HG02885 (cell line): ENCODE measurements around the gene MCRS1.

ENCODE experiments used
- ATAC-seq: cut with Tn5 transposase; IDR thresholded peaks from one replicate; pipeline ENCODE4 v1.9.1; 2021; ENCODE audit warnings: mild to moderate bottlenecking; ENCODE audit not compliant: unreplicated experiment, poor library complexity

Gene MCRS1

DNA sequence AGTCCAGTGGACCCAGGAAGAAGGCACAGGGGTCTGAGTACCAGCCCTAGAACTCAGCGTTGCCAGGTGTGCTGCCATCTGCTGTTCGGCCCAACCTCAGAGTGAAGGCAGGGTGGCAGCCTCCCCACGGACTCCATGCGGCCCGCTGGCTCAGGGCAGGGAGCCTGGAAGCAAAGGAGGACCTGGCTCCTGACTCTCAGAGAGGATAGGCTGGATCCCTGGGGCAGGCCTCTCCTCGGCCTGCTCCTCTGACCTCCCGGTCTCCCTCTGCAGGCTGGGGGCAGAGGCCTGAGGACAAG lies 10.1 kb downstream of the MCRS1 start:
- no peak for ATAC-seq

DNA sequence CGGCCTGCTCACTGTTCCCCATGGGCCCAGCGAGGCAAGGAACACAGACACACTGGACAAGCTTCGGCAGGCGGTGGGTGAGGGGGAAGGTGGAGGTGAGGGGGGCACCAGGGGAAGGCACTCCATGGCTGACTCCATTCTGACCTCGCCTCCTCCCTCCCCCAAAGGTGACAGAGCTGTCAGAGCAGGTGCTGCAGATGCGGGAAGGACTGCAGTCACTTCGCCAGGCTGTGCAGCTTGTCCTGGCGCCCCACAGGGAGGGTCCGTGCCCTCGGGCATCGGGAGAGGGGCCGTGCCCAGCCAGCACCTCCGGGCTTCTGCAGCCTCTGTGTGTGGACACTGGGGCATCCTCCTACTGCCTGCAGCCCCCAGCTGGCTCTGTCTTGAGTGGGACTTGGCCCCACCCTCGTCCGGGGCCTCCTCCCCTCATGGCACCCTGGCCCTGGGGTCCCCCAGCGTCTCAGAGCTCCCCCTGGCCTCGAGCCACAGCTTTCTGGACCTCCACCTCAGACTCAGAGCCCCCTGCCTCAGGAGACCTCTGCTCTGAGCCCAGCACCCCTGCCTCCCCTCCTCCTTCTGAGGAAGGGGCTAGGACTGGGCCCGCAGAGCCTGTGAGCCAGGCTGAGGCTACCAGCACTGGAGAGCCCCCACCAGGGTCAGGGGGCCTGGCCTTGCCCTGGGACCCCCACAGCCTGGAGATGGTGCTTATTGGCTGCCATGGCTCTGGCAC lies 10.6 kb downstream of the MCRS1 start:
- ATAC-seq = no peak

DNA sequence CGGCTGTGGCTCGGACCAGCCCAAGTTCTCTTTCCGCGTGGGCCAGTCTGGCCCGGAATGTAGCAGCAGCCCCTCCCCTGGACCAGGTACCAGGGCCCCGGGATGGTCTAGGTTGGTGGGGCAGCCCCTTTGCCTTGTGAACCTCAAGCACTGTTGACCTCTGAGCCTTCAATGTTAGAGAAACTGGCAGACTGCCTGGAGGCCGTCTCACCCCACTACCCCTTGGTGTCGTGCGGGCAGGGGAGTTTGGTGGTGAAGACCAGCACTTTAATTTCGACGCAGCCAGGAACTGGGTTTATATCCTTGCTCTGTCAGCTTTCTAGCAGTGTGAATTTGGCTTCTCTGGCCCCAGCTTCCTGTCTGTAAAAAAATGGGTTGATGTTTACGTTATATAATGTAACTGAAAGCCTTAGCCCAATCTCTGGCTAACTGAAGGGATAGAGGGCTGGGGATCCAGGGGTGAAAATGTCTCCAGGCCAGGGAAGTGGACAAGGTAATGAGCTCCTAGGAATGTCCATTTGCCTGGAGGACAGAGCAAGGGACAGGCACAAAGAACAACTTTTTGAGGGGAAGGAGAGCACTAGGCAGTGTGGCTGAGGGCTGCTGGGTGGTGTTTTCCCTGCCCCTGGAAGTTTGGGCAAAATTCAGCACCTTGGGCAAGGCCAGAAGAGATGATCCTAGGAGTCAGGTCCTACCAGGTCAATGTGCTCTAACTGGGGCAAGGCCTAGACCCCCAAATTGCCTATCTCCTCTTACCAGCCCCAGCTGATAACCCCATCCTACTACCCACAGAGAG lies 11.4 kb downstream of the MCRS1 start:
- ATAC-seq = no peak

DNA sequence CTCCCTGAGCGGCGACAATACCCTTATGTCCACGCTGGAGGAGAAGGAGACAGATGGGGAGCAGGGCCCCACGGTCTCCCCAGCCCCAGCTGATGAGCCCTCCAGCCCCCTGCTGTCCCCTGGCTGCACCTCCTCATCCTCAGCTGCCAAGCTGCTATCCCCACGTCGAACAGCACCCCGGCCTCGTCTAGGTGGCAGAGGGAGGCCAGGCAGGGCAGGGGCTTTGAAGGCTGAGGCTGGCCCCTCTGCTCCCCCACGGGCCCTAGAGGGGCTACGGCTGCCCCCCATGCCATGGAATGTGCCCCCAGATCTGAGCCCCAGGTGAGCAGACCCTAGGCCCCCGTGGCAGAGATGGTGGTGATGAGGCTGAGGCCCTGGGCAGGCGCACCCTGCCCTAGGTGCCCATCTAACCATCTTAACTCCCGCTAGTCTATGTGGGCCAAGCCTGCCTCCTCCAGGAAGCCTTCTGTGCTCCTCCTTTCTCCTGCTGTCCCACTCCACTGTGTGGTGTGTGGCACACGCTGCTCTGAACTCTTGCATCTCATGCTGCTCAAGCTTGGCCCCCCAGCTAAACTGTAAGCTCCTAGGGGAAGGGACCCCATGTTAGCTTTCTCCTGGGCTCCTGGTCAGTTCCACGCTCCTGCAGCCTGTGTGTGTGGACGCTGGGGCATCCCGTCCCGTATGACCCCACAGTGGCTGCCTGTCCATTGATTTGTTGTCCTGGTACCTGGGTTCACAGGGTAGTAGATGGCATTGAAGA lies 12.1 kb downstream of the MCRS1 start:
- no peak for ATAC-seq

DNA sequence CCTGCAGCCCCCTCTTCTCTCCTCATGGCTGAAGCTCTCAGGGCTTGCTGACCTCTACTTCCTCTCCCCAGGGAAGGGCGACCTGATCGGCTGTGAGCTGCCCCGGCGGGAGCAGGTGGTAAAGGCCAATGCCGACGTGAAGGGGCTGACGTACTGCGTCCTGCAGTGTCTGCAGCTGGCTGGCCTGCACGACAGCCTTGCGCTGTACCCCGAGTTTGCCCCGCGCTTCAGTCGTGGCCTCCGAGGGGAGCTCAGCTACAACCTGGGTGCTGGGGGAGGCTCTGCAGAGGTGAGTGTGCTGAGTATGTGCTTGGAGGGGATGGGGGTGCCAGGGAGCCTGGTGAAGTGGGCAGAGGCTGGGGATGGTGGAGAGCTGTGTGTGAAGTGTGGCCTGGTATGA lies 13.7 kb downstream of the MCRS1 start:
- ATAC-seq = no peak

DNA sequence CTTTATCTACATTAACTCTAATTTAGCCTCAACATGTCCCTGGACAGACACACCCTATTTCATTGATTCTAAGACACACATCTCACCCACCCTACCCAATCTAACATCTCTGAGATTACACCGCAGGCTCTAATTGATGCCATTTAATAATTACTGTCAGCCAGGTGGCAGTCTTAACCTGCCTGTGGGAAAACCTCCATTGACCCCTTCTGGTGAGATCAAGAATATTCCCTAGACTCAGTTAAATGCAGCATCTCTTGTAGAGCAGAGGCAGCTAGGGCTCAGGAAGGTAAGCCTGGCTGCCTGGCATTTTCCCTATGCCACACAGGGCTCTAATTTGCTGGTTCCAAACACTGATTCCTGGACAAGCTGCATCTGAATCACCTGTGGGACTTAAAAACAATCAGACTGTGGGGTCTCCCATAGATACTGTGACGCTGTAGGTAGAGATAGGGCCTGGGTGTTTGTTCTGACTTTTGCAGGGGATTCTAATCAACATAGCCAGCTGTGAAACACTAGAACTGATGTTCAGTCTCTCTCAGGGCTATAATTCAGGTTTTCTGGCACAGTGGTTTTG lies 14.3 kb downstream of the MCRS1 start:
- ATAC-seq = no peak

DNA sequence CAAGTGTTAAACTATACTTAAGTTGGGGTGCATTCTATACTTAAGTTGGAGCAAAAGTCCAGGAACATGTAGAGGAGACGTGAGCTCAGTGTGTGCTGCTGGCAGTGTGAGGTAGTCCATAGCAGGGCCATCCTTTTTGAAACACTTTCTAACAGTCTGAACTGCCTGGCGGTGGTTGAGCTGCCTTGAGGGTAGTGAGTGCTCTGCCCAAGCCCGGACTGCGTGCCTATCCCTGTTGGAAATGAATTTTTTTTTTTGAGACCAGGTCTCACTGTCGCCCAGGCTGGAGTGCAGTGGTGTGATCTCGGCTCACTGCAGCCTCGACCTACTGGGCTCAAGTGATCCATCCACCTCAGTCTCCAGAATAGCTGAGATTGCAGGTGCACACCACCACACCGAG lies 15.0 kb downstream of the MCRS1 start:
- ATAC-seq = no peak

DNA sequence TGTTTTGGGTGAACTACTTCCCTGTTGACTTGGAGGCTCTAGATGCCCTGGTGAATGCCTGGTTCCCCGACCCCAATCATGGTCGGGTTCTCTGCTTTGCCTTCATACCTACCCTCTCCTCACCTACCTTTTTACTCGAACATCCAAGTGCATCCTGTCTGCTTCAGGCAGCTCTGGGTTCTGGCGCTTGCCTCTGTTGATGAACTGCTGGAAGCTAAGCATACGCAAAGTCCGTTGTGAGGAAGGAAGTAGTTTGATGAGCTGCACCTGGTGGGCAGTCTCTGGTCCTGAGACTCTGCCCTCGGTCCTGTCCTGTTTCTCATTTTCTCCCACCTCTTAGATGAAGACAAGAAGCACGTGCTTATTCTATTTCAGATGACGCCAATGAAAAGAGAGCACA lies 15.5 kb downstream of the MCRS1 start:
- no peak for ATAC-seq

DNA sequence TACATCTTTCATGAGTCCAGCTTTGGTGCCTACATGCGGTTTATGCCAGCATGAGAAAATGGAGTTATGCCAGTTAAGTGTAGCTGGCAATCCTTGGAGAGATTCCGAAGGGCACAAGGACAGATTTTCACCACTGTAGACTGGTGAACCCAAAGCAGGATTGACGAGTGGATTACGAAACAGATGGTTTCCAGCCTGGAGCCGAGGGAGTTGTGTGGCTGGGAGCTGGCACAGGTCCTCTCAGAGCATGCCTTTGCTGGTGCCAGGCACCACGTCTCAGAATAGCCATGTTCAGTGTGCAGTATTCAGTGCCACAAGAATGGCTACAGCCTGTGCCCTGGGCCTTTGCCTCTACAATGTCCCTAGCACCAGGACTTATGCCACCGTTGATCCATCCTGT lies 15.9 kb downstream of the MCRS1 start:
- ATAC-seq = no peak

DNA sequence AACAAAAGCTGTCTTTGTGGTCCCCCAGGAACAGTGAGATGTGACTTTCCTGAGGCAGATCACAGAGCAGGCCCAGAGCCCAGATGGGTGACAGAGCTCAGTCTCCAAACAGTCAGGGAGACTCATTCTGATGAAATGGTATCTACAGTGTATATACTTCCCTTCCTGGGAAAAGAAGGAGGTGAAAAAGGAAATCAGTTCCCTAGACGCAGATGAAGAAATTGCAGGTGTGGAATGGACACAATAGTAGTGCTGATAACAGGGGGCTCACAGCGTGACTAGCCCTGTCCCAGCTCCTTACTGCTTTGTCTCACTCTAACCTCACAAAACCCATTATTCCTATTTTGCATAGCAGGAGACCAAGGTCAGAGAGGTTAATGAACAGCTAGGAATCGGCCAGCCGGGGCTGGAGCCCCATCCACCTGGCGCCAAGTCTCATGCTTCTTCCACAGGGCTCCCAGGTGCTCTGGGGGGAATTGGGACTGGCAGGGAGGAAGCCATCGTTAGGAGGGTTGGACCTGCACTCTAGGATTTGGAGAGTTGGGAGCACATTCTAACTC lies 17.2 kb downstream of the MCRS1 start:
- no peak for ATAC-seq

DNA sequence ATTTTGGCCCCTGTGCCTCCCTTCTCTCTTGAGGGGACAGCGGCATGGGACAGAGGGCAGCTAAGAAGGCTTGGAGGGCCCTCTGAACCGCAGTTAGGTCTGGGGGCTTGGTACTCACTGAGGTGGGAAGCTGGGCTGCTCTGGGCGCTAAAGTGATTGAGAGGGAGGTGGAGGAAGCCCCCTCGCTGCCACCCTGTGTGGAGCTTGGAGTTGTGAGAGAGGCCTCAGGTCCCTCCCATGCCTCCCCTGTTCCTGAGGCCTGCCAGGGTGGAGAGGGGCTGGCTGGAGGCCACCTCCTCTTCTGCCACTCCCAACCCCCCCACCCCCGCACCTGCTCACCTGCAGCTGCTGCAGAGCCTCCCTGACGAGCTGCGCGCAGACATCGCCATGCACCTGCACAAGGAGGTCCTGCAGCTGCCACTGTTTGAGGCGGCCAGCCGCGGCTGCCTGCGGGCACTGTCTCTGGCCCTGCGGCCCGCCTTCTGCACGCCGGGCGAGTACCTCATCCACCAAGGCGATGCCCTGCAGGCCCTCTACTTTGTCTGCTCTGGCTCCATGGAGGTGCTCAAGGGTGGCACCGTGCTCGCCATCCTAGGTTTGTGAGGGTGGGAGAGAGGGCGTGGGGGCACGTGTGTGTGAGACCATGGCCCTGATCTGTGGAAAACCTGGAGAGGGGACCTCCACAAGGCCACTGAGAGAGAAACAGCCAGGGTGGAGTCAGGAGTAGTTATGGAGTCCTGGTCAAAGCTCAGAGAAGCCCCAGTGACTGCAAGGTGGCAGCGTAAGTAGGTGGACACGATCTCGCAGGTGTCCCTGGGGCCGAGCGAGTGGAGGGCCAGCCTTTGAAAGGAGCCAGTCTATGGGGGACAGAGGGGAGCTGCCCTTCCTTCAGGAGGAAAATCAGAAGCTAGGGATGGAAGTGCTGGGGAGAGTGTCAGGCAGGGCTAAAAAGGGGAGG lies 17.9 kb downstream of the MCRS1 start:
- no peak for ATAC-seq

DNA sequence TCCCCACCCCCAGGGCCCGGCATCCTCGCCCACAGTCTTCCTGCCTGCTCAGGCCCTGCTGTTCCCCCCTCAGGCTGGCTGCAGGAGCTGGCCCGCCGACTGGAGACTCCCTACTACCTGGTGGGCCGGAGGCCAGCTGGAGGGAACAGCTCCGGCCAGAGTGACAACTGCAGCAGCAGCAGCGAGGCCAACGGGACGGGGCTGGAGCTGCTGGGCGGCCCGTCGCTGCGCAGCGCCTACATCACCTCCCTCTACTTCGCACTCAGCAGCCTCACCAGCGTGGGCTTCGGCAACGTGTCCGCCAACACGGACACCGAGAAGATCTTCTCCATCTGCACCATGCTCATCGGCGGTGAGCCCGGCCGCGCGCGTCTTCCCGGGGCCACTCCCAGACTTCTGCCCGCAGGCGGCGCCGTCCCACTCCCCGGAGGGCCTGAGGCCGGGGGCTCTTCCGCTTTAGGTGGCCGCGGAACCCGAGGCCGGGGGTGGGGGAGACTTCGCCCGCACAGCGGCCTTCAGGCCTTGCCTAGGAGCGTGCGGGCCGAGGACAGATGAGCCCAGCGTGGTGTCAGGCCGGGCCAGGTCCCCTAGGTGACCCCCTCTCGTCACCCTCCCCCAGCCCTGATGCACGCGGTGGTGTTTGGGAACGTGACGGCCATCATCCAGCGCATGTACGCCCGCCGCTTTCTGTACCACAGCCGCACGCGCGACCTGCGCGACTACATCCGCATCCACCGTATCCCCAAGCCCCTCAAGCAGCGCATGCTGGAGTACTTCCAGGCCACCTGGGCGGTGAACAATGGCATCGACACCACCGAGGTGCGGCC lies 18.9 kb downstream of the MCRS1 start:
- ATAC-seq = no peak

DNA sequence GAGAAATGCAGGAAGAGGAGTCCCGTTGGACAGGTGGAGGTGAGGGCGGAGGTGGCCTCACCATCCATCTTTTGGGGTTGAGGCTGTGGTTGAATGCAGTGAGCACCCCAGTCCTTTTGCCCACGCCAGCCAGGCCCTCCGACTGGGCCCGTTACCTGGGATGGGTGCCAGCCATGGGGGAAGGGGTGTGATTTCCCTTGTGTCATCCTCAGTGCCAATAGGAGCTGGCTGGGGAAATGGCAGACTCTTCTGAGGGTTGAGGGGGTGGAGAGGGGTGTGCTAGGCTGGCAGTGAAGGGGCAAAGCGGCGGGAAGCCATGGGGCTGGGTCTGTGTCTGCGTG lies 19.5 kb downstream of the MCRS1 start:
- no peak for ATAC-seq

DNA sequence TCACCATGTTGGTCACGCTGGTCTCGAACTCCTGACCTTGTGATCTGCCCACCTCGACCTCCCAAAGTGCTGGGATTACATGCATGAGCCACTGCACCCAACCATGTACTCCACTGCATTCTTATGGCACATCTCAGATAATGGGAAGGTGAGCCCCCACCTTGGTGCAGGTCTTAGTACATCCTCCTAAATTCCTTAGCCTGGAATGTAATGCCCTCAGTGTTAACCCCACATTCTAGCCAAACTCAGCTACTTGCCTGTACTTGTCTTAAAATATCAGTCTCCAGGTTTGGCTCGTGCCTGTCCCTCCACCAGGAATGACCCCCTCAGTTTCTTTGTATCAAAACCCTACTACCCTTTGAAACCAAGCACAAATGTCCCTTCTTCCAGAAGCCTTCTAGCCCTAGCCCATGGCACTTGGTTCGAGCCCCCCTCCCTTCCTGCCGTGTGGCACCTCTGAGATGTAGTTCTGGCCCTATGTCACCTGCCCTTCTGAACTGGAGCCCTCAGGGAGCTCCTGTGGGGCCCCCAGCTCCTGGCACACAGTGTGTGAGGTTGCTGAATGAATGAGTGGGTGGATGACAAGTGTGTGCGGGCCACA lies 20.8 kb downstream of the MCRS1 start:
- no peak for ATAC-seq

DNA sequence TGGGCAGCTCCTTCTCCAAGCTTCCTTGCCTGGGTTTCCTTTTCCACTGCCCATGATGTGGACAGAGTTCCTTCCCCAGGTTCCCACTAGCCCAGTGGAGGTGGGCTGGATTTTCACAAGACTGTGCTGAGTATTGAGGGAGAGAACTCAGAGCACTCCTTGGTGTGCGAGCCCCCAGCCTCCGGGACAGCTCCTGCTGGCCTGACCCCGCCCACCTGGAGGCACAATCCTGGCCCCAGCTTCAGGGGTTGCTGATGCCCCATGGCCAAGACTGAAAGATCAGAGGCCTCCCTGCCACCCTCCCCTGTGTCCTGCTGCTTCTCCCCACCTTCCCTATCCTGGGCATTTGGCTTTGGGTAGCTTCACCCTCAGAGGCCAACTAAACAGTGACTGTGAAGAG lies 21.5 kb downstream of the MCRS1 start:
- no peak for ATAC-seq

DNA sequence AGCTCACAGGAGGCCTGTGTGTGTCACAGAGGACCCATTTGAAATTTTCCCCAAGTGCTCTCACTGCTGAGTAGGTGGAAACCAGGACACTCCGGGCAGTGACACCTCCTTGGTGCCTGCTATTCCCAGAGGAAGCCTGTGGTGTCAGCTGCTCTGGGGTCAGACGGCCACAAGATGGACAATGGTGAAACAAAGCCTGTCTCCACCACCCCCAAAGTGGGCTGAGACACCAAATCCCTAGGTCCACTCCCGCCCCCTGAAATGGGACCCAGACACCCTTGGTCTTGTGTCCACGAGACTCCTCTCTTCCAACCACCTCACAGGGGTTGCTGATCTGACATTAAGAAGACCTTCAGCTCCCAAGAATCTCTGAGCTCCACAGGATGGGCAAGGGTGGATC lies 22.1 kb downstream of the MCRS1 start:
- no peak for ATAC-seq

DNA sequence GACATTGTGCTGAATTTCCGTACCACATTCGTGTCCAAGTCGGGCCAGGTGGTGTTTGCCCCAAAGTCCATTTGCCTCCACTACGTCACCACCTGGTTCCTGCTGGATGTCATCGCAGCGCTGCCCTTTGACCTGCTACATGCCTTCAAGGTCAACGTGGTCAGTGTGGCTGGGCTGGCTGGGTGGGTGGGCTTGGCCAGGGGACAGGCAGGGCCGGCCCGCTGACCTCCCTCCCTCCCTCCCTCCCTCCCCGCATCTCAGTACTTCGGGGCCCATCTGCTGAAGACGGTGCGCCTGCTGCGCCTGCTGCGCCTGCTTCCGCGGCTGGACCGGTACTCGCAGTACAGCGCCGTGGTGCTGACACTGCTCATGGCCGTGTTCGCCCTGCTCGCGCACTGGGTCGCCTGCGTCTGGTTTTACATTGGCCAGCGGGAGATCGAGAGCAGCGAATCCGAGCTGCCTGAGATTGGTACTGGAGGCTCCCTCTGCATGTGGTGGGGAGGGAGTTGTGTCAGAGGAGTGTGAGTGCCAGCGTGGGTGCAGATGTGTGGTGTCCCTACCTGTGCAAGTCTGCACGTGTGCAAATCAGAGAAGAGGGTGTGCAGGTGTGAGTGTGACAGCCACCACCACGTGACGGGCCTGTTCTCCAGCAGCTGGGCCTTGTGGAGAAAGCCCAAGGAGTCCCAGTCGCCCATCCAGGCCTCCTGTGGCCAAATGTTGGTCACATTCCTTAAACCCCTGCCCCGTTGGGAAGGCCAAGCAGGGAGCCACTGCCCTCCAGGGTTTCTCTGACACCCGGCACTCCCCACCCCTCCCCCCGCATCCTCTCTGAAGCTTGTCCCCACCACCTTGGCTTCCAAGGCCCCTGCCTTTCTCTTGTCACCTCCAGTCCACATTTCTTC lies 23.8 kb downstream of the MCRS1 start:
- ATAC-seq = no peak
